Ishikawa (cell line): ENCODE results near the gene CALU.

Source experiments
- EP300 ChIP-seq: IDR thresholded peaks from 2 replicates; pipeline ENCODE4 v1.6.1; 2012; ENCODE audit warnings: borderline replicate concordance
- FOXM1 ChIP-seq: IDR thresholded peaks from 2 replicates; pipeline ENCODE4 v1.6.1; 2012; ENCODE audit warnings: low read depth, borderline replicate concordance
- RAD21 ChIP-seq: IDR thresholded peaks from 2 replicates; pipeline ENCODE4 v1.6.1; 2012; ENCODE audit warnings: low read depth
- TAF1 ChIP-seq: IDR thresholded peaks from 2 replicates; pipeline ENCODE4 v1.6.1; 2012; ENCODE audit warnings: low read depth, mild to moderate bottlenecking
- TCF12 ChIP-seq: IDR thresholded peaks from 2 replicates; pipeline ENCODE4 v1.6.1; 2012; ENCODE audit warnings: low read depth
- USF1 ChIP-seq: IDR thresholded peaks from 2 replicates; pipeline ENCODE4 v1.6.1; 2012
- YY1 ChIP-seq: IDR thresholded peaks from 2 replicates; pipeline ENCODE4 v1.6.1; 2012; ENCODE audit warnings: low read depth

GRCh38 chr7:128805225-128805624 lies 66.1 kb downstream of the CALU start:
- TF ChIP-seq YY1 (no peak), EP300 (no peak), RAD21 (no peak), TAF1 (no peak), USF1 (no peak), FOXM1 (no peak), TCF12 (no peak)
